Lower lobe of right lung (tissue), 2 donors: ENCODE data around the gene AKAP1. TPM values are rescaled to one million over a fixed set of nuclear protein-coding genes. Genes with fewer than 3 reads are reported as not detected.

ENCODE experiments used
- ATAC-seq, 2 donors: fragments of 200-7000 bp; cut with Tn5 transposase; one replicate each; pipeline ENCODE4 v1.9.1; 2020 to 2022; ENCODE audit warnings: mild to moderate bottlenecking in 2 of 2, moderate library complexity in 2 of 2
- DNase-seq: peaks from one replicate; pipeline ENCODE4 v3.0.0-alpha.2; 2020
- H3K27ac ChIP-seq: fragments of 200-600 bp; one replicate; pipeline ENCODE4 v1.8.0; 2022
- H3K27me3 ChIP-seq: fragments of 200-600 bp; one replicate; pipeline ENCODE4 v1.8.0; 2022; ENCODE audit warnings: low read depth
- H3K36me3 ChIP-seq: fragments of 200-600 bp; one replicate; pipeline ENCODE4 v1.8.0; 2022; ENCODE audit warnings: mild to moderate bottlenecking
- H3K4me1 ChIP-seq: fragments of 200-600 bp; one replicate; pipeline ENCODE4 v1.8.0; 2022
- H3K4me3 ChIP-seq: fragments of 200-600 bp; one replicate; pipeline ENCODE4 v1.8.0; 2022; ENCODE audit warnings: mild to moderate bottlenecking
- H3K9me3 ChIP-seq: fragments of 200-600 bp; one replicate; pipeline ENCODE4 v1.8.0; 2022
- intact Hi-C: fragments of 100-400 bp; cut with DNase I; formaldehyde crosslinking; loops from one replicate; pipeline ENCODE4 v1.11.0; 2022
- total RNA-seq: library from RNA; stranded (reverse); fragmentation: NEBNext Ultra II Directional; extraction: Animal tissue kit (Norgen Biotek cat#: 25700); gene quantifications from one replicate; pipeline ENCODE4 v1.2.1, GENCODE V29; 2021
- TF ChIP-seq, protein P1 (sequence below): fragments of 200-600 bp; IDR thresholded peaks from one replicate; pipeline ENCODE4 v1.8.0; 2022; ENCODE audit warnings: antibody characterized with exemption, mild to moderate bottlenecking
- donor health status: DM: no; HTN: yes; CAD: no; lungs with severe emphysema.

Gene AKAP1
- total RNA-seq, 1 donor from 2014 or later: 54.5 TPM

- H3K36me3 ChIP-seq: peaks cover 34% of the 10 kb centered on the region
- no peaks in the 10 kb centered on the region for H3K27me3 ChIP-seq
- DNase-seq (no peak), ATAC-seq (no peak)
- no peak overlapping the region for H3K4me3 ChIP-seq
- H3K9me3 ChIP-seq: no peaks in the 10 kb centered on the region
- TF ChIP-seq, protein P1, sequence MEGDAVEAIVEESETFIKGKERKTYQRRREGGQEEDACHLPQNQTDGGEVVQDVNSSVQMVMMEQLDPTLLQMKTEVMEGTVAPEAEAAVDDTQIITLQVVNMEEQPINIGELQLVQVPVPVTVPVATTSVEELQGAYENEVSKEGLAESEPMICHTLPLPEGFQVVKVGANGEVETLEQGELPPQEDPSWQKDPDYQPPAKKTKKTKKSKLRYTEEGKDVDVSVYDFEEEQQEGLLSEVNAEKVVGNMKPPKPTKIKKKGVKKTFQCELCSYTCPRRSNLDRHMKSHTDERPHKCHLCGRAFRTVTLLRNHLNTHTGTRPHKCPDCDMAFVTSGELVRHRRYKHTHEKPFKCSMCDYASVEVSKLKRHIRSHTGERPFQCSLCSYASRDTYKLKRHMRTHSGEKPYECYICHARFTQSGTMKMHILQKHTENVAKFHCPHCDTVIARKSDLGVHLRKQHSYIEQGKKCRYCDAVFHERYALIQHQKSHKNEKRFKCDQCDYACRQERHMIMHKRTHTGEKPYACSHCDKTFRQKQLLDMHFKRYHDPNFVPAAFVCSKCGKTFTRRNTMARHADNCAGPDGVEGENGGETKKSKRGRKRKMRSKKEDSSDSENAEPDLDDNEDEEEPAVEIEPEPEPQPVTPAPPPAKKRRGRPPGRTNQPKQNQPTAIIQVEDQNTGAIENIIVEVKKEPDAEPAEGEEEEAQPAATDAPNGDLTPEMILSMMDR: no peak
- peaks cover 39% of the 10 kb centered on the region for H3K4me1 ChIP-seq
- intact Hi-C loops: no loop called here
- H3K27ac ChIP-seq: peak overlapping the region; percentile 56
Observed at GRCh38 chr17:57106836-57107497, 21.9 kb downstream of the AKAP1 start.

DNA sequence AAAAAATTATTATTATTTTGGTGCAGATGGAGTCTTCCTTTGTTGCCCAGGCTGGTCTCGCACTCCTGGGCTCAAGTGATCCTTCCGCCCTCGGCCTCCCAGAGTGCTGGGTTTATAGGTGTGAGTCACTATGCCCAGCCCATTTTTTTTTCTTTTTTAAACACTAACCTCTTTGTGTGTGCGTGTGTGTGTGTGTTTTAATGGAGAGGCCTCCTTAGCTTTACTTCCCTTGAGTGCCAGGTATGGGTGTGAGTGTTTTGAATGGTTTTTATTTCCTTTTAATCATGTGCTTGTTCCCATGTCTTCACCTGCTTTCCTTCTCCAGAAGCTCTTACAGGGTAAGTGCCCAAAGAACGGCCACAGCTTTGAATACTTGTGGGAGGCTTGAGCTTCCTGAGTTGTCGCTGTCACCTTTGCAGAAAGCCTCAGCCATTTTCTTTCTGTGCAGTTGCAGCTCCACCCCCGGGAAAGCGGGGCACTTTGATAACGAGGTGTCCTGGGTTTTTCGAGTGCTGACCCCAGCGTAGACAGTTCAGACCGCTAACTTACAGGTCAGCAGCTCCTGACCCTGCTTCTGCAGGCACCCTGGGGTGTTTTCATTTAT, 22.6 kb downstream of the AKAP1 start:
- ATAC-seq: peak; percentile 88 to 90
- Histone ChIP-seq H3K36me3 (peaks cover 40% of the 10 kb centered on the region), H3K27ac (peak overlapping the region; percentile 63), H3K27me3 (no peaks in the 10 kb centered on the region), H3K9me3 (no peaks in the 10 kb centered on the region), H3K4me1 (peaks cover 39% of the 10 kb centered on the region), H3K4me3 (no peak overlapping the region)
- DNase-seq: peak; percentile 77
- intact Hi-C loops: no loop called here
- TF ChIP-seq, protein P1: no peak

DNA sequence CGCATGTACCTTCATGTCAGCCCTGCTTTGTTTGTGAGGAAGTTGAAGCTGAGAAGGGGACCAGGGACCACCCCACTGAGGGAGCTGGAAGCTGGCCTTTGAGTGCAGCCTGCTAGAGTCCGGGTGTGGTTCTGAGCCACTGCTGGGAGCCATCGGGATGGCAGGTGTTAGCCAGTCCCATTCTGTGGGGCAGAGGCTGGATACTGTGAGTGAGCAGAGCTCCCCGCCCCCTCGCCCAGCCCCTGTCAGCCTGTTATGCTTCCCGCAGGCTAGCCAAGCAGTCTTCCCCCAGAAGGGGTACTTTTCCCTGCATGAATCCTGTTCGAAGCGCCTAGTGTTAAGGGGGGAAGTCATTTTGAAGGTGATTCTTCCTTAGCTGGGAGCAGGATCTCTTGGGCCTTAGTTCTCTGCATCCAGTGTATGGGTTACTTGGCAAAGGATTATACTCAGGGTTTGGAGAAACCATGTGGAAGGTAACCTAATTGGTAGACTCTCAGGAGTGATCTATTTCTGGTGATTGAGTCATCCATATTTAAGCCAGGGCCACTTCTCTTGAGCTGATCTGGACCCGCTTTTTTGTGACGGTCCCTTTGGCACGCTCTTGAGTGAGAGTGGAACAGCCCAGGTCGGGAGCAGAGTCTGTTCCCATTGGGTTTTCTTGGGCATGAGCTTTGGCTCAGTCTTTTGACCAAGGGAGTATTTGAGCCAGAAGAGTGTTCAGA, 23.8 kb downstream of the AKAP1 start:
- H3K27me3 ChIP-seq: no peaks in the 10 kb centered on the region
- H3K9me3 ChIP-seq: no peaks in the 10 kb centered on the region
- peaks cover 42% of the 10 kb centered on the region for H3K4me1 ChIP-seq
- H3K36me3 ChIP-seq: peaks cover 51% of the 10 kb centered on the region
- DNase-seq (no peak), ATAC-seq (no peak)
- no peak overlapping the region for H3K4me3 ChIP-seq
- TF ChIP-seq, protein P1: no peak
- intact Hi-C loops: no loop called here
- peak overlapping the region; percentile 63 for H3K27ac ChIP-seq

DNA sequence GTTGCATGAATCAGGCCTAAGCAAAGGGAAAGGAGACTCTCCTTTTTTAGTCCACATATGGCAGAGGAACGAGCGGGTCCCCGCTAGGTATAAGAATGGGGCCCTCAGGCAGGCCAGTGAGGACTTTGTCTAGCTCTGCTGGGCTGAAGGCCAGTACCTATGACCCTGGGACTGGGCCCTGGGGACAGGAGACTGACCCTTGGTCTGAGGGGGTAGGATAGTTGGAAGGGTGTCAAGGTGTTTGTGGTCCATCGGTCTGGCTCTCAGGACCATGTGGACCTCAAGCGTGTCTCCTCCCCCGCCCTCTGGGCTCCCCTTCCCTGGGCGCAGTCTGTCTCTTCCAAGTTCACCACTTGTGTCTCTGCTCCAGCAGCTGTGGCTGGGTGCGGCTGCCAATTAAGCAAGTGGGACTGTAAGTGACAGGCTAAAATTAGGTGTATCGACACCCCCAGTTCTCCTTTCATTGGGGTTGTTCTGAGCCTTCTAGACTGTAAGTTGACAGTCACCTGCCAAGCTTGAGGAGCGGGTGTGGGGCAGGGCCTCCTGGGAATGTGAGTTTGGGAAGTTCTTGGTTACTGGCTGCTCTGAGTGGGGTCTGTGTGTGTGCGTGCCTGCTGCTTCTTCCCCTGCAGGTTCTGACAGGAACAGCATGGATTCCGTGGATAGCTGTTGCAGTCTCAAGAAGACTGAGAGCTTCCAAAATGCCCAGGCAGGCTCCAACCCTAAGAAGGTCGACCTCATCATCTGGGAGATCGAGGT, 24.5 kb downstream of the AKAP1 start:
- Histone ChIP-seq H3K9me3 (no peaks in the 10 kb centered on the region), H3K27me3 (no peaks in the 10 kb centered on the region), H3K36me3 (peaks cover 58% of the 10 kb centered on the region), H3K27ac (no peak overlapping the region), H3K4me3 (no peak overlapping the region), H3K4me1 (peaks cover 44% of the 10 kb centered on the region)
- DNase-seq: no peak
- no peak for ATAC-seq
- TF ChIP-seq, protein P1: no peak
- intact Hi-C loops: no loop called here

DNA sequence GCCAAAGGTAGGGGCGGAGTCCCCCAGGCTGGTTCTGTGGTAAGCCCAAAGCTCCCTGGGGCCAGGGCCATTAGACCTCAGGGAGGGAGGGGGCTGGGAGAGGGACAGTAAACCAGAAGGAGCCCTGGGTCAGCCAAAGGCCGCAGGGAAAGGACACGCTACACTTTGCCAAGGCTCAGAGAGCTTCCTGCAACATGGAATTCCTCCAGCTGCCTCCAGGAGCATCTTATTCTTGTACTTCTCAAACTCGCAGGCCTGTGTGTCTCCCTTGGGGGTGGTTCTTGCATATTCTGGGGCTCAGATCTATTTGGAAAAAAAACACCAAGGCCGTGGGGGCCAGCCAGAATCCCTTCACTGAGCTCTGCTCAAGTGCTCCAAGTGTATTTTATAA, 25.1 kb downstream of the AKAP1 start:
- no peaks in the 10 kb centered on the region for H3K9me3 ChIP-seq
- H3K4me3 ChIP-seq: no peak overlapping the region
- DNase-seq: no peak
- TF ChIP-seq, protein P1: no peak
- no peak overlapping the region for H3K27ac ChIP-seq
- intact Hi-C loops: no loop called here
- no peak for ATAC-seq
- peaks cover 62% of the 10 kb centered on the region for H3K36me3 ChIP-seq
- H3K27me3 ChIP-seq: no peaks in the 10 kb centered on the region
- peaks cover 44% of the 10 kb centered on the region for H3K4me1 ChIP-seq
